K562 (cell line): Measurements from ENCODE around the gene ZNF628. TPM values are rescaled to one million over a fixed set of nuclear protein-coding genes. Genes with fewer than 3 reads are reported as not detected.

Experiments
- ATF1 ChIP-seq, 2 experiments: fragments of 450-650 bp in 1 of 2; IDR thresholded peaks; 2 replicates each; pipeline ENCODE4 v1.6.1; 2016; ENCODE audit warnings: missing compliant biosample characterization in 1 of 2, missing genetic modification characterization in 1 of 2
- CREB5 ChIP-seq: fragments of 250-450 bp; sonication (Bioruptor Pico); IDR thresholded peaks from 2 replicates; pipeline ENCODE4 v1.5.0; 2020; ENCODE audit warnings: mild to moderate bottlenecking
- CXXC5 ChIP-seq: fragments of 250-450 bp; sonication (Bioruptor Pico); IDR thresholded peaks from 2 replicates; pipeline ENCODE4 v1.8.0; 2022; ENCODE audit warnings: inconsistent platforms, mild to moderate bottlenecking, moderate library complexity
- FOSL1 ChIP-seq: fragments of 200-800 bp; sonication (Bioruptor generic); conservative IDR thresholded peaks from 2 replicates; pipeline ENCODE4 v1.6.1; 2016; ENCODE audit warnings: missing genetic modification characterization, missing compliant biosample characterization
- HDAC1 ChIP-seq, 2 experiments: fragments of 450-650 bp; IDR thresholded peaks; 2 replicates each; pipeline ENCODE4 v1.6.1; 2016 to 2017; ENCODE audit warnings: inconsistent platforms in 1 of 2, mild to moderate bottlenecking in 1 of 2, moderate library complexity in 1 of 2
- JUND ChIP-seq, 2 experiments: IDR thresholded peaks; 2 replicates in 1 of 2; 3 replicates in 1 of 2; pipeline ENCODE4 v1.6.1; 2011; ENCODE audit warnings: borderline replicate concordance in 2 of 2, low read depth in 2 of 2, low read length in 2 of 2, improper control_type of control experiment in 1 of 2, missing biosample characterization in 1 of 2, missing genetic modification characterization in 1 of 2, missing genetic modification reagents in 1 of 2
- NR0B1 ChIP-seq: fragments of 450-650 bp; IDR thresholded peaks from one replicate; pipeline ENCODE4 v1.6.1; 2018; ENCODE audit warnings: mild to moderate bottlenecking, moderate library complexity; ENCODE audit not compliant: partially characterized antibody
- NR2C2 ChIP-seq, 2 experiments: fragments of 200-800 bp in 1 of 2; sonication (Bioruptor generic) in 1 of 2; sonication (generic) in 1 of 2; formaldehyde crosslinking in 1 of 2; IDR thresholded peaks; 2 replicates each; pipeline versions ENCODE4 v1.6.1 to v1.8.0; 2016 to 2022; ENCODE audit warnings: mild to moderate bottlenecking in 1 of 2, missing compliant biosample characterization in 1 of 2, missing genetic modification characterization in 1 of 2, missing genetic modification reagents in 1 of 2
- PKNOX1 ChIP-seq: fragments of 450-650 bp; IDR thresholded peaks from 2 replicates; pipeline ENCODE4 v1.6.1; 2016
- RBFOX2 ChIP-seq: fragments of 200-400 bp; formaldehyde crosslinking; IDR thresholded peaks from 2 replicates; pipeline ENCODE4 v1.6.1; 2017; ENCODE audit warnings: low read depth, mild to moderate bottlenecking, low read length, moderate library complexity
- RFX1 ChIP-seq: fragments of 450-650 bp; IDR thresholded peaks from 2 replicates; pipeline ENCODE4 v1.6.1; 2016; ENCODE audit warnings: mild to moderate bottlenecking, moderate library complexity
- RUNX1 ChIP-seq: sonication (generic); IDR thresholded peaks from 2 replicates; pipeline ENCODE4 v1.6.1; 2016; ENCODE audit warnings: antibody characterized with exemption, low read depth
- SMARCA4 ChIP-seq: fragments of 450-650 bp; IDR thresholded peaks from 2 replicates; pipeline ENCODE4 v1.6.1; 2016
- SP1 ChIP-seq: sonication (generic); formaldehyde crosslinking; IDR thresholded peaks from 2 replicates; pipeline ENCODE4 v1.8.1; 2022; ENCODE audit warnings: mild to moderate bottlenecking, missing genetic modification reagents
- TCFL5 ChIP-seq: fragments of 250-450 bp; sonication (Bioruptor Pico); conservative IDR thresholded peaks from 2 replicates; pipeline ENCODE4 v1.6.1; 2021; ENCODE audit warnings: mild to moderate bottlenecking, moderate library complexity, matching md5 sums
- TEAD1 ChIP-seq, 2 experiments: fragments of 450-650 bp in 1 of 2; sonication (generic) in 1 of 2; formaldehyde crosslinking; IDR thresholded peaks; 2 replicates each; pipeline versions ENCODE4 v1.4.0 to v1.8.0; 2020 to 2022; ENCODE audit warnings: mild to moderate bottlenecking in 2 of 2, missing genetic modification reagents in 1 of 2
- ZFX ChIP-seq: sonication (generic); formaldehyde crosslinking; IDR thresholded peaks from 2 replicates; pipeline ENCODE4 v1.8.0; 2022; ENCODE audit warnings: mild to moderate bottlenecking, missing genetic modification reagents, moderate library complexity
- ZNF12 ChIP-seq: sonication (generic); formaldehyde crosslinking; IDR thresholded peaks from 2 replicates; pipeline ENCODE4 v1.4.0; 2020; ENCODE audit warnings: mild to moderate bottlenecking, missing genetic modification reagents
- ZNF143 ChIP-seq: sonication (generic); formaldehyde crosslinking; IDR thresholded peaks from 2 replicates; pipeline ENCODE4 v1.9.0; 2022; ENCODE audit warnings: mild to moderate bottlenecking, missing genetic modification reagents
- ZNF655 ChIP-seq: fragments of 250-450 bp; sonication (Bioruptor Pico); IDR thresholded peaks from 2 replicates; pipeline ENCODE4 v1.5.0; 2021
- polyA plus RNA-seq, 8 experiments: library from polyadenylated mRNA; depleted of rRNA in 4 of 8; stranded (reverse) in 5 of 8; unstranded in 3 of 8; fragments of >200 nt; fragmentation: Nextera tagmentation in 2 of 8; fragmentation: Illumina TruSeq in 1 of 8; extraction: Ambion mirVana in 2 of 8; extraction: Trizol in 1 of 8; gene quantifications; 2 replicates each; pipeline versions ENCODE4 v1.2.1 to v1.2.3, GENCODE V29; 2011 to 2014; ENCODE audit warnings: inconsistent platforms in 1 of 8, missing spikeins in 1 of 8
- total RNA-seq, 7 experiments: library from RNA; depleted of rRNA in 6 of 7; stranded (reverse); fragments of >200 nt in 6 of 7; fragmentation: Illumina TruSeq in 2 of 7; extraction: Trizol in 2 of 7; gene quantifications; 2 replicates each; pipeline versions ENCODE4 v1.2.1 to v1.2.3, GENCODE V29; 2011 to 2021; ENCODE audit warnings: low replicate concordance in 1 of 7

The ZNF628 gene
- total and polyA plus RNA-seq, 9 of the 15 experiments (the other 6 are each of a cell fraction or from before 2014, with no cell fraction given) = 0.13 to 13.6 (median 2.2) TPM; not detected in 3

- TF ChIP-seq CREB5 (CRISPR knock-in tag) (no peak), ZFX (CRISPR knock-in tag) (peak; percentile 49), RUNX1 (no peak), SP1 (CRISPR knock-in tag) (peak; percentile 64; the same call in 1 of the 2 replicates), CXXC5 (CRISPR knock-in tag) (peak; percentile 8; the same call in 1 of the 2 replicates), ZNF12 (CRISPR knock-in tag) (no peak), PKNOX1 (peak; percentile 26), JUND (IDR thresholded peaks at IDR 0.05; ENCODE audit: borderline replicate concordance, low read depth, low read length) (peak; percentile 79), JUND (tag; IDR thresholded peaks at IDR 0.05; ENCODE audit: borderline replicate concordance, low read depth, low read length) (no peak; the same call in 2 of the 3 replicates), NR0B1 (no peak), RFX1 (no peak), RBFOX2 (0 out of 2 replicates have a peak, but pooled peaks have one; percentile 4), TEAD1 (CRISPR knock-in tag; IDR thresholded peaks at IDR 0.05) (no peak), TCFL5 (CRISPR knock-in tag) (no peak), HDAC1 (IDR thresholded peaks at IDR 0.05) (0 out of 4 replicates have a peak, but pooled peaks of 1 of the 2 experiments have one; percentile 26), FOSL1 (peak; percentile 61), NR2C2 (CRISPR knock-in tag; IDR thresholded peaks at IDR 0.05) (no peak), NR2C2 (tag; IDR thresholded peaks at IDR 0.05) (0 out of 2 replicates have a peak, but pooled peaks have one; percentile 17), ATF1 (CRISPR knock-in tag; IDR thresholded peaks at IDR 0.05) (no peak), ATF1 (tag; IDR thresholded peaks at IDR 0.05) (0 out of 2 replicates have a peak, but pooled peaks have one; percentile 24), SMARCA4 (peak; percentile 53; the same call in 1 of the 2 replicates), ZNF143 (CRISPR knock-in tag) (no peak), ZNF655 (CRISPR knock-in tag) (no peak)
Observed at GRCh38 chr19:55486971-55487923, 10.8 kb downstream of the ZNF628 start (continued).
